Stimulated activated CD4-positive, alpha-beta T cell treated with anti-CD3 and anti-CD28 coated beads, Interleukin-15, amount 100 ng/mL, for 48 hours (primary cell): ENCODE data around the gene CCP110.

ENCODE experiments used
- DNase-seq, 2 donors: peaks; one replicate each; pipeline ENCODE4 v3.0.0-alpha.2; 2020; ENCODE audit warnings: low read depth in 2 of 2

CCP110 gene, protein sequence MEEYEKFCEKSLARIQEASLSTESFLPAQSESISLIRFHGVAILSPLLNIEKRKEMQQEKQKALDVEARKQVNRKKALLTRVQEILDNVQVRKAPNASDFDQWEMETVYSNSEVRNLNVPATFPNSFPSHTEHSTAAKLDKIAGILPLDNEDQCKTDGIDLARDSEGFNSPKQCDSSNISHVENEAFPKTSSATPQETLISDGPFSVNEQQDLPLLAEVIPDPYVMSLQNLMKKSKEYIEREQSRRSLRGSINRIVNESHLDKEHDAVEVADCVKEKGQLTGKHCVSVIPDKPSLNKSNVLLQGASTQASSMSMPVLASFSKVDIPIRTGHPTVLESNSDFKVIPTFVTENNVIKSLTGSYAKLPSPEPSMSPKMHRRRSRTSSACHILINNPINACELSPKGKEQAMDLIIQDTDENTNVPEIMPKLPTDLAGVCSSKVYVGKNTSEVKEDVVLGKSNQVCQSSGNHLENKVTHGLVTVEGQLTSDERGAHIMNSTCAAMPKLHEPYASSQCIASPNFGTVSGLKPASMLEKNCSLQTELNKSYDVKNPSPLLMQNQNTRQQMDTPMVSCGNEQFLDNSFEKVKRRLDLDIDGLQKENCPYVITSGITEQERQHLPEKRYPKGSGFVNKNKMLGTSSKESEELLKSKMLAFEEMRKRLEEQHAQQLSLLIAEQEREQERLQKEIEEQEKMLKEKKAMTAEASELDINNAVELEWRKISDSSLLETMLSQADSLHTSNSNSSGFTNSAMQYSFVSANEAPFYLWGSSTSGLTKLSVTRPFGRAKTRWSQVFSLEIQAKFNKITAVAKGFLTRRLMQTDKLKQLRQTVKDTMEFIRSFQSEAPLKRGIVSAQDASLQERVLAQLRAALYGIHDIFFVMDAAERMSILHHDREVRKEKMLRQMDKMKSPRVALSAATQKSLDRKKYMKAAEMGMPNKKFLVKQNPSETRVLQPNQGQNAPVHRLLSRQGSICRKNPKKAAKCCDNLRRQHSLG

DNA sequence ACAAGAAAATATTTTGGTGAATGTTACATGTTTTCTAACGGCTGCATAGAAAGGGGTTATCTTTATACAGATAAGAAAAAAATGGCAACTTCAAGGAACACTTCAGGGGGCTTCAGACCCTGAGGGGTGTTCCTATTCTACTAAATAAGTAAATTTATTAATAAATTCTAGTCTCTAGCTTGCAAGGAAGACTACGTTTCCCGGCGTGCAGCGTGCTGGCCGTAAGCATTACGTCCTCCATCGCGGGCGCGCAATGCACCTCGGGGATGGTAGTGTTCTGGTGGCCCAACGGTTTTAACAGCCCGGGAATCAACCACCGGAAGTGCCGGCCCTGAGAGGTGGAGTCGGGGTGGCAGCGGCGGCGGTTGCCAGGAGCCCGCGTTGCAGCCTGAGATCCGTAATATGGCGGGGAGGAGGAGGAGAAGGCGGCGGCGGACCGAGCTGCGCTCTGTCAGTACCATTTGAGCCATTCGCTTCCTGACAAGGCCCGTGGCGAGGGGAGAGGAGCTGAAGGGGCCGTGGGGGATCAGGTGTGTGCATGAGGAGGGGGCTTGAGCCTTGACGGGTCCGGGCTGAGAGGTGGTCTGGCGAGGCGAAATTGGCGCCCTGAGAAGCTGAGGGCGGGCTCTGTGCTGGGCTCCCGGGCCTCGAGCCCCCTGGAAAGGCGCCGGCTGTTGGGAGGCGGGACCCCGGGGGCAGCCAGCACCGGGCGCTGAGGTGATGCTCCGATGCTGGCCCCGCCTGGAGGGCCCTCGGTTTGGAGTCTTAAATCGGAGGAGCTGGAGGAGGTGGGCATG, at the start of gene CCP110:
TSS of gene CCP110 (plus strand) at position 384 of the 797 bp plus-strand sequence. CDS start 3,940 bp downstream, outside the sequence.
- peak; percentile 93 to 94 for DNase-seq

DNA sequence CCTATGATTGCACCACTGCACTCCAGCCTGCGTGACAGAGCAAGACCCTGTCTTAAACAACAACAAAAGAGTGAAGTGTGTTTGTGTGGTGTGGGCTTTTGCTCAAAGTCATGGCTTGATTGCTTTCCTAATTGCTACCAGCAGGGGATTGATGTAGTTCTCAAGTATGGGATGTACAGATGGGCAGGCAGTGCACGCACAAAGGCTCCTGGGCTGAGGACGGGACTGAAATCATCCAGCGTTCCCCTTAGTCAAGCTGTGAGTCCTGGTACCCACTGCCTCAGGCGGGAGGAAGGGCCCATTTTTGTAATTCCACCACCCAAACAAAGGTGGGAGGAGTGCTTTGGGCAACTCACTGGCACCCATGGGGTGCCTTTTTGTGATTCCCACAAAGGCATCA, 49.1 kb upstream of the CCP110 start:
- no peak for DNase-seq

DNA sequence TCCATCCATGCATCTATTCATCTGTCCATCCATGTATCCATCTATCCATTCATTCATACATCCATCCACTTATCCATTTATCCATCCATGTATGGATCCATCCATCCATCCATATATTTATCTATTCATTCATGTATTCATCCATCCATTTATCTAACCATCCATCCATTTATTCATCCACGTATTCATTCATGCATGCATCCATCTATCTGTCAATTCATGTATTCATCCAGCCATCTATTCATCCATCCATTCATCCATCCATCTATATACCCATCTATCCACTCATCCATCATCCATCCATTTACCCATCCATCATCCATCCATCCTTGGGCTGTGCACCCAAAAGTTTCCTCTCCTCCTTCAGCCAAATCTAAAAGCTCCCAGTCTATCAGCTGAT, 45.2 kb upstream of the CCP110 start:
- no peak for DNase-seq

DNA sequence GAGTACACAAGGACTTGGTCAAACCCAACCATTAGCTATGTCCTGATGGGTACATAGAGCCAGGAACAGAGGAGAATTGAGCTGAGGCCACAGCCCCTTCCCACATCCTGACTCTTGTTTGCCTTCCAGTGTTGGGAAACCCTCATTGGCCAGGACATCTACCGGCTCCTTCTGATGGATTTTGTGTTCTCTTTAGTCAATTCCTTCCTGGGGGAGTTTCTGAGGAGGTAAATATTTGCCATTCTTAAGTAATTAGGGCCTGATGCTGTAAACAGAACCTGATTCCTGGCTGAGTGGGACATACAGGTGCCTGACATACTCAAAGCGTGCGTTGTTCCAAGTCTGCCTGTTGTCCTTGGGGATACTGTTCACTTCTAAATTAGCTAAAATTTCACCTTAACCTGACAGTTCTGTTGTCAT, 44.4 kb upstream of the CCP110 start:
- DNase-seq = no peak

DNA sequence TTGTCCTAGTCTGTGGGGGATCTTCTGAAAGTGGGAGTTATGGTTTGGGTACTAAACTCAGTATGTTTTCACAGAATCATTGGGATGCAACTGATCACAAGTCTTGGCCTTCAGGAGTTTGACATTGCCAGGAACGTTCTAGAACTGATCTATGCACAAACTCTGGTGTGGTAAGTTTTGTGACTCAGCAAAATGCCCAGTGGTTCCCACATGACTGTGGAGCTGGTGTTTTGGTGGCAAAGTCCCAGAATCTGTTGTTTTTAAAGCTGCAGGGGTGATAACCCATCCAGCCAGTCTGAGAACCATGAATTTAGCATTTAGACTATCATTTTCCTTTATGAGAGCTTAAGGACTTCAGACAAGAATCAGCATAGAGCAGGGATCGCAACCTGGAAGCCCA, 42.4 kb upstream of the CCP110 start:
- DNase-seq = no peak

DNA sequence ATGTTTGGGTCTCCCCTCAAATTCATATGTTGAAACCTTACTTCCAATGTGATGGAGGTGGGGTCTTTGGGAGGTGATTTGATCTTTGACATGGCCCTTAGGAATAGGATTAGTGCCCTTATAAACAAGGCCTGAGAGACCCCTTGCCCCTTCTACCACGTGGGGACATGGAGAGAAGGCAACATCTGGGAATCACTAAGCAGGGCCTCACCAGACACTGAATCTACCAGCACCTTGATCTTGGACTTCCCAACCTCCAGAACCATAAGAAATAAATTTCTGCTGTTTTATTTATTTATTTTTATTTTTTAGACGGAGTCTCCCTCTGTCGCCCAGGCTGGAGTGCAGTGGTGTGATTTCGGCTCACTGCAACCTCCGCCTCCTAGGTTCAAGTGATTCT, 42.0 kb upstream of the CCP110 start:
- DNase-seq = no peak

DNA sequence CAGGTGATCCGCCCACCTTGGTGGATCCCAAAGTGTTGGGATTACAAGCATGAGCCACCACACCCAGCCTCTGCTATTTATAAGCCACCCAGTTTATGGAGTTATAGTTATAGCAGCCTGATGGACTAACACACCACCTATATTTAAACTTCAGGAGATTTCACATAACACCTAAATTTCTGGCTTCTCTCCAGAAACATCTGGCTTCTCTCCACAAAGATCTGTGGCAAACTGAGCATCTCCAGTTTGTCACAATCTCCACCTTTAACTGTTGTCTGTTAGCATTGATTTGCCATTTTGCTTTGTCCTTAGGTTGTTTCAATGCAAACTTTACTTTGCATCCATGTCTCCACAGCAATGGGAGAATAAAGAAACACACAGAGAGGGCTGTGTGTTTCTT, 41.5 kb upstream of the CCP110 start:
- DNase-seq = no peak

DNA sequence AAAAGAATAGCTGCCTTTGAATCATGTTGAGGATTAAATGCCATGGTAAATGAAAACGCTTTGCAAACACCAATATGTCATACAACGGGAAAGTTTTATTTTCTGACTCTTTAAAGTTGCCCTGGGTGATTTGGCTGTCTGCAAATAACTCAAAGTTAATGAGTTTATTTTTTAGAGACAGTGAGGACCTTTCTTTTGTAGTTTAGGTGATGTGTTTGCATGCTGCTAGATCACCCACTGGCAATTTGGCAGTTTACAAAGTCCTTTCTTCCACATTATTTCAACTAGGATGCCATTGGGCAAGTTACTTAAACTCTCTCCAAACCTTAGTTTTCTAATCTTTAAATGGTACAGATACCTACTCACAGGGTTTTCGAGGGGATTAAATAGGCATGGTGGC, 39.6 kb upstream of the CCP110 start:
- no peak for DNase-seq

DNA sequence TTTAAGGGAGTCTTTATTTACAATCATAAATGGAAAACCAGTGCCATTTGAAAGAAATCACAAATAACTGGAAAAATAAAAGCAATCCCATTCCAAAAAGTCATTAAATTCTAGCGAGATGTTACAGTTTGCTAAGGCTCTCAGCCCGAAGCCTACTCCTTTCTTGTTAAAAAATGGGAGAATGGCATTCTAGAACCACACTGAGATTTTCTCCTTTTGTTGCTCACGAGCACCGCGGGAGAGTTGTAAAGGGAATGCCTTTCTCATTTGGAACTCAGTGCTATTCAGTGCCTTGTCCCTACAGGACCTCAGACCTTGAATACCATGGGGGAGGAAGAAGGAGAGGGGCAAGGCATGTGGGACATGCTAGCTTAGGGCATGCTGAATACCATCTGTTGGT, 38.1 kb upstream of the CCP110 start:
- DNase-seq = no peak

DNA sequence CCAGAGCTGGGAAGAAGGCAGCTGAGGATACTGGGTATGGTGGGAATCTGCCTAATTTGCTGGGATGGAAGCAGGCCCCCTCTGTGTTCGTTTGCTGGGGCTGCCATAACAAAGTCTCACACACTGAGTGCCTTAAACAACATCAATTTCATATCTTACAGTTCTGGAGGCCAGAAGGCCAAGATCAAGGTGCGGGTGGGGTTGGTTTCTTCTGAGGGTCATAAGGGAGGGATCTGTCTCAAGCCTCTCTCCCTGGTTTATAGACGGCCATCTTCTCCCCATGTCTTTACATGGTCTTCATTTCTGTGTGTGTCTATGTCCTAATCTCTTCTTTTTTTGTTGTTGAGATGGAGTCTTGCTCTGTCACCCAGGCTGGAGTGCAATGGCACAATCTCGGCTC, 37.7 kb upstream of the CCP110 start:
- DNase-seq = no peak

DNA sequence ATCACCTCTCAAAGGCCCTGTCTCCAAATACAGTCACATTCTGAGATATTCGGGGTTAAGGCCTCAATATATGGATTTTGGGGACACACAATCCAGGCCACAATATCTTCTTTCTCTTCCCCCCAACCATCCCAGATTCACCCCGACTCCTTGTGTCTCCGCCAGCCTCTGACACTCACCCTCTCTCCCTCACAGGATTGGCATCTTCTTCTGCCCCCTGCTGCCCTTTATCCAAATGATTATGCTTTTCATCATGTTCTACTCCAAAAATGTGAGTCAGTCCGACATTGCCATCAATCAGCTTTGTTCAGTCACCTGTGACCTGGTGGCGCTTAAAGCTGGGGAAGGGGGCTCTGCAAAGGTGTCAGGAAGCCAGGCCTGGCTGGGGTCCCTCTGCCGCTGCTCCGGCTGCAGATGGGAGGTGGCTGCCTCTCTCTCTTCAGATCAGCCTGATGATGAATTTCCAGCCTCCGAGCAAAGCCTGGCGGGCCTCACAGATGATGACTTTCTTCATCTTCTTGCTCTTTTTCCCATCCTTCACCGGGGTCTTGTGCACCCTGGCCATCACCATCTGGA, 36.9 kb upstream of the CCP110 start:
- no peak for DNase-seq

DNA sequence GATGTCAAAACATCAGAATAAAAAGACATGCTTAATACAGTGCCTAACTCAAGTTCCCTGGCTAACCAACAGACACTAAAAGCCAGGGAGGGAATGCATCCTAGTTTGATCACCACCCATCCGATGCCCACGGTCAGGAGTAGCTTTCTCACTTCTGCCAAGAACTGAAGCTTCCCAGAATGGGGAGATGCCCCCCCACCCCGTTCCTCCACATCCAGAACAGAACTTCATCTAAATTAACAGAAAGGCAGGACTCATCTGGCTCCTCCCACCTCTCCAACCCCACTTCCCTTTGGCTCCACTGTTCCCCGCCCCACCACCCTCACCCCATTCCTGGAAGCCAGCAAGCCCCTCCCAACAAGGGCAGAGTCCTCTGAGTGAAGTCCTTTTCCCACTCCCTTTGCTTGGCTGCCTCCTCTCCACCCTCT, 35.5 kb upstream of the CCP110 start:
- no peak for DNase-seq

DNA sequence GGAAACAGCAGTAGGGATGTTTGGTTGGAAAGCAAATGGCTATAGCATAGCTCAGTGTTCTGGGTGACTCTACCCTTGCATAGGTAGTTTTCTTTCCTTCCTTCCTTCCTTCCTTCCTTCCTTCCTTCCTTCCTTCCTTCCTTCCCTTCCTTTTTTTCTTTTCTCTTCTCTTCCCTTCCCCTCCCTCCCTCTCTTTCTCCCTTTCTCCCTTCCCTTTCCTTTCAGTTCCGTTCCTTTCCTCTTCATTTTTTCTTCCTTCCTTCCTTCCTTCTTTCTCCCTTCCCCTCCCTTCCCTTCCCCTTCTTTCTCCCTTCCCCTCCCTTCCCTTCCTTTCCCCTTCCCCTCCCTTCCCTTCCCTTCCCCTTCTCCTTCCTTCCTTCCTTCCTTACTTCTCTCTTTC, 33.1 kb upstream of the CCP110 start:
- DNase-seq = no peak

DNA sequence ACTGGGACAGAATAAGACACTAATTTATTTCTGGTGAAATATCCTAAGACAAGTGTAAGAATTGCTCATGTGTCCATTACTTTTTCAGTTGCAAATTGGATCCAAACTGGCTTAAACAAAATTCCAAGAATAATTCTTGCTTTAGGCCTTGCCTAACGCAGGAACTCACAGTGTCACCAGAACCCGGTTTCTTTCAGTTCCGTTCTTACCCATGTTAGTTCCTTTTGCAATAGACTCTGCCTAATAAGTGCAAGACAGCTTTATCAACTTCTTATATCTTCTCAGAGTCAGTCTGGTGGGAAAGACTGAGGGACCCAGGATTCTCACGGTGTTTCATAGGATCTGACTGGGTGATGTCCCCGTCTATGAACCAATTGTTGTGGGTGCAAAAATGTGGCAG, 26.6 kb upstream of the CCP110 start:
- DNase-seq = no peak

DNA sequence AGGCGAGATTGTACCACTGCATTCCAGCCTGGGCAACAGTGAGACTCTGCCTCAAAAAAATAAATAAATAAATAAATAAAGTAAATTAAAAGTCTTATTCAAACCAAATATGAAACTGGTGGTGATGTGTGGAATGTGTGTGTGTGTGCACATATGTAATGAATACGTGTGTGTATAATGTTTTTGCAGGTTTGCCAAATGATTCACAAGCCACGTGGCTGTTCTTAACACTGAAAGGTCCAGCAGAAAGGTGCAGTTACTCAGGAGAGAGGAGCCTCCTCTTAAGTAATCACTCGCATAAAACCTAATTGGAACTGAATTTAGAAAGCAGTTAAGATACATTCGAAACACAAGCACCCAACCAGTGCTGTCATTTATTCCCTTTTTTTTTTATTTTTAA, 24.7 kb upstream of the CCP110 start:
- no peak for DNase-seq

DNA sequence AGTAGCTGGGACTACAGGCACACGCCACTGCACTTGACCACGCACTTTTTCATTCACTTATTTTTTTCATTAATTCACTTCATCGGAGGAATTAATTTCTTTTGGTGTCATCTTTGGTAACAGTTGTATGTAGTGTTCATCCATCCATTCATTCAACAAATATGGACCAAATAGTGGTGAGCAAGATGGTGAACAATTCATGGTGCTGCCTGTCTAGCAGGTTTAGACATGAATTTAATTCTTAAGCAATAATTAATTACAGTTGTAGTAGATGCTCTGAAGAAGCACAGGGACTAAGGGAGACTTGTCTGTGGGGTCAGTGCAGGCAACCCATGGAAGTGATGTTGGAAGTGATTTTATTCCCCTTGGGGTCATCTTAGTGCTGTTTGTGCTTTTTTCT, 24.3 kb upstream of the CCP110 start:
- DNase-seq = no peak

DNA sequence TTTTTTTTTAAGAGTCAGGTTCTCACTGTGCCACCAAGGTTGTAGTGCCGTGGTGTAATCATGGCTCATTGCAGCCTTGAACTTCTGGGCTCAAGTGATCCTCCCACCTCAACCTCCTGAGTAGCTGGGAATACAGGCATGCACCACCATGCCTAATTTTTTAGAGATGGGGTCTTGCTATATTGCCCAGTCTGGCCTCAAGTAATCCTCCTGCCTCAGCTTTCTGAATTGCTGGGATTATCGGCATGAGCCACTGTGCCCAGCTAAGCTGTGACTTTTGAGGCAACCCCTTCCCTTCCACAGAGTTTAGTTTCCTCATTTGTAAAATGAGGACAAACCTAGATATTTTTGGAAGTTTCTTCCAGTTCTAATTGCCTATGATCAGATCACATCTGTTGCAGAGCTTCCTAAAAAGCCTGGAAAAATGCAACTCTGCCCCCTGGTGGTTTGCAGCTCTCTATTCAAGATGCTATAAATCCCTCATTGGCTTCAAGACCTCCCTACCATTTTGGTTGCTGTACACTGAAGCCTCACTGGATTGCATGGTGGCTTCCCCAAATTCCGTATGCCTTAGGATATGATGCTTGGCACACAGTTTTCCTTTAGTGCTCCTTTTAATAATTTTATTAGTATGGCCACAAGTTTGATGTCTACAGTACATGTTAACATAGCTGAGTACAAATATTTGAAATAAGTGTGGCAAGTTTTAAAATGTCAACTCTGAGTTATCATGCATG, 21.2 kb upstream of the CCP110 start:
- DNase-seq = peak; percentile 34 to 51

DNA sequence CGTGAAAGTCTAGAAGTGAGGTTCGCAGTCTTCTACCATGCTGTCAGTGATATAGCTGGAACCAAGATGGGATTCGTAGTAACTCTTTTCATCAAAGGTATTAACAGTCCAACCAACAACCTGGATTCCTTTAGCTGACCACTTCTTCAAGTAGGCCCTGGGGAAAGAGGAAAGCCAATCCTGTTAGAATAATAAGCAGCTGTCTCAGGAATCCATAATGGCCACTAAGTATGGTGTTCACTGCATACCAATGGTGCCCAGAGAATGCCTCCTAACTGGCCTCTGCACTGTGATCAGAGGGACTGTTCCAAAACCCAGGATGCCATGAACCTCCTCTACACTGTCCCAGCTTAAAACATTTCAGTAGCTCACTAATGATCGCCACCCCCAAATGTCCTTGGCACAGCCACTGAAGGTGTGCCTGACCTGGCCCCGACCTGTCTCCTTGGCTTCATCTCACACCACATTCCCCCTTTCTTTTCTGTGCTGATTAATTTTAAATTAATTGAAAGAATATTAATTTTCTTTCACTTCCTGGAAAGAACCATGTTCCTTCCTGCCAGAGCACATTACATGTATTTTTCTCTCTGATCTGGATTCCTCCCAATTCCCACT, 20.2 kb upstream of the CCP110 start:
- DNase-seq = no peak

DNA sequence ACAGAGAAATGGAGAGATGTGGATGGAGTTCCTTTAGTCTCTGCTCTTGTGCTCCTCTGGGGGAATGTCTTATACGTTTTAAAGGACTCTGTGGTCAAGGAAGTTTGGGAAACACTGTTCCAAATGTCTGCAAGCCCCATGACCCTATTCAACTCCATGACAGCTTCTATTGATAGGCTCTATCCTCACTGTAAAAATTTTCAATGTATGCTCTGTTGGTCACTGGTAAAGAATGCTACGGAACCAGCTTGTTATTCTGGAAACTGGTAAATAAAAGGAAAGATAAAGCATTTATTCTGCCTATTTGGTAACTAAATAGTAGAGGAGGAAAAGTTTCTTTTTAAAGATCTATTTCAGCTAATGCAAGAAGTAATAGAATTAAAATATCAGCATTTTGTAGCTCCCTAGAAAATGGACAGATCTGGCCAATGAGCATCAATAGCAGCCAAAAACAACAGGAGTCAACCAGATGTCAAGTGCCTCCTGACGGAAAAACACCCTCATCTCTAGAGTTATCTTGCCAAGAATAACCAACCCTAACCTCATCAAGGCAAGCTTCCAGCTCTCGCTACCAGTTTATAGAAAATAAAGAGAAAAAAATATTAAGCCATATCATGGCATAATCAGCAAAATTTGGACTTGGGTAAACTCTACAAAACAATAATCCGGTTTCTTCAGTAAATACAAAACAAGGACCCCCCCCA, 18.0 kb upstream of the CCP110 start:
- DNase-seq = no peak

DNA sequence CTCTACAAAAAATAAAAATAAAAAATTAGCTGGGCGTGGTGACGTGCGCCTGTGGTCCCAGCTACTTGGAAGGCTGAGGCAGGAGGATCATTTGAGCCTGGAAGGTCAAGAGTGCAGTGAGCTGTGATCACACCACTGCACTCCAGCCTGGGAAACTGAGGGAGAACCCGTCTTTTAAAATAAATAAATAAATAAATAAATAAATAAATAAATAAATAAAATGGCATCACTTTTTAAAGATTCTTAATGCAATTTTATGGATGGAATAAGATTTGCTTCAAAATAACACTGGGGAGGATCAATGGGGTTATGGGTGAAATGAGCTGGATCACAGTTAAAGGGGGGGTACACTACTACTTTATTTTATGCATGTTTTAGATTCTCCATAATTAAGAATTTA, 16.8 kb upstream of the CCP110 start:
- DNase-seq = no peak
